ENCODE data around the gene SFT2D1. TPM values are rescaled to one million over a fixed set of nuclear protein-coding genes. Genes with fewer than 3 reads are reported as not detected.

The SFT2D1 gene
- total RNA-seq, 1 experiment from 2014 or later, result 119 TPM

- Histone ChIP-seq H3K36me3 (ENCODE audit: insufficient read depth, low read length) (peaks cover 24% of the 10 kb centered on the region; the same call in 1 of the 2 replicates), H3K9ac (ENCODE audit: low read length) (no peak overlapping the region), H3K4me2 (ENCODE audit: low read depth, low read length, poor library complexity, severe bottlenecking) (no peak overlapping the region), H3K4me1 (ENCODE audit: low read length) (peaks cover 32% of the 10 kb centered on the region), H3K27ac (ENCODE audit: low read length) (no peak overlapping the region), H3K4me3 (ENCODE audit: low read length) (no peak overlapping the region), H4K20me1 (ENCODE audit: insufficient read depth, low read depth, low read length) (peaks cover 11% of the 10 kb centered on the region; the same call in 1 of the 2 replicates), H3K9me3 (ENCODE audit: low read length) (no peaks in the 10 kb centered on the region), H2AFZ (ENCODE audit: low read length) (no peak overlapping the region), H3K79me2 (ENCODE audit: low read length) (peaks cover 92% of the 10 kb centered on the region), H3K9me2 (replicated peaks; ENCODE audit: insufficient read depth, low read length) (no peaks in the 10 kb centered on the region), H3K27me3 (ENCODE audit: low read length) (no peaks in the 10 kb centered on the region)
- no peak for DNase-seq
Observed at GRCh38 chr6:166330612-166331011, 11.7 kb downstream of the SFT2D1 start.

- Histone ChIP-seq H3K4me2 (ENCODE audit: low read depth, low read length, poor library complexity, severe bottlenecking) (no peak overlapping the region), H3K27me3 (ENCODE audit: low read length) (no peaks in the 10 kb centered on the region), H4K20me1 (ENCODE audit: insufficient read depth, low read depth, low read length) (0 out of 2 replicates have a peak, but pooled peaks cover 5% of the 10 kb centered on the region), H3K79me2 (ENCODE audit: low read length) (peaks cover 49% of the 10 kb centered on the region), H3K4me1 (ENCODE audit: low read length) (0 out of 2 replicates have a peak, but pooled peaks cover 3% of the 10 kb centered on the region), H3K9me3 (ENCODE audit: low read length) (no peaks in the 10 kb centered on the region), H3K4me3 (ENCODE audit: low read length) (no peak overlapping the region), H2AFZ (ENCODE audit: low read length) (no peak overlapping the region), H3K36me3 (ENCODE audit: insufficient read depth, low read length) (peaks cover 45% of the 10 kb centered on the region), H3K27ac (ENCODE audit: low read length) (no peak overlapping the region), H3K9me2 (replicated peaks; ENCODE audit: insufficient read depth, low read length) (no peaks in the 10 kb centered on the region), H3K9ac (ENCODE audit: low read length) (no peak overlapping the region)
- no peak for DNase-seq
Observed at GRCh38 chr6:166325383-166326042, 16.8 kb downstream of the SFT2D1 start.

- Histone ChIP-seq H3K9me3 (ENCODE audit: low read length) (no peaks in the 10 kb centered on the region), H3K9me2 (replicated peaks; ENCODE audit: insufficient read depth, low read length) (no peaks in the 10 kb centered on the region), H3K4me2 (ENCODE audit: low read depth, low read length, poor library complexity, severe bottlenecking) (no peak overlapping the region), H2AFZ (ENCODE audit: low read length) (no peak overlapping the region), H3K27me3 (ENCODE audit: low read length) (no peaks in the 10 kb centered on the region), H3K36me3 (ENCODE audit: insufficient read depth, low read length) (peaks cover 44% of the 10 kb centered on the region), H3K9ac (ENCODE audit: low read length) (no peak overlapping the region), H3K4me3 (ENCODE audit: low read length) (no peak overlapping the region), H3K4me1 (ENCODE audit: low read length) (0 out of 2 replicates have a peak, but pooled peaks cover 3% of the 10 kb centered on the region), H4K20me1 (ENCODE audit: insufficient read depth, low read depth, low read length) (0 out of 2 replicates have a peak, but pooled peaks cover under 1% of the 10 kb centered on the region), H3K79me2 (ENCODE audit: low read length) (peaks cover 28% of the 10 kb centered on the region), H3K27ac (ENCODE audit: low read length) (no peak overlapping the region)
- no peak for DNase-seq
Observed at GRCh38 chr6:166323395-166323794, 18.9 kb downstream of the SFT2D1 start.

- Histone ChIP-seq H3K9me2 (replicated peaks; ENCODE audit: insufficient read depth, low read length) (no peaks in the 10 kb centered on the region), H3K4me1 (ENCODE audit: low read length) (no peaks in the 10 kb centered on the region), H3K4me2 (ENCODE audit: low read depth, low read length, poor library complexity, severe bottlenecking) (no peak overlapping the region), H4K20me1 (ENCODE audit: insufficient read depth, low read depth, low read length) (no peaks in the 10 kb centered on the region), H3K9me3 (ENCODE audit: low read length) (no peaks in the 10 kb centered on the region), H3K4me3 (ENCODE audit: low read length) (no peak overlapping the region), H3K79me2 (ENCODE audit: low read length) (no peaks in the 10 kb centered on the region), H3K27ac (ENCODE audit: low read length) (no peak overlapping the region), H3K36me3 (ENCODE audit: insufficient read depth, low read length) (peaks cover 13% of the 10 kb centered on the region), H3K9ac (ENCODE audit: low read length) (no peak overlapping the region), H3K27me3 (ENCODE audit: low read length) (no peaks in the 10 kb centered on the region), H2AFZ (ENCODE audit: low read length) (no peak overlapping the region)
- no peak for DNase-seq
Observed at GRCh38 chr6:166318649-166319600, 23.4 kb downstream of the SFT2D1 start.

GRCh38 chr6:166318227-166318626, 24.1 kb downstream of the SFT2D1 start:
- Histone ChIP-seq H3K27me3 (ENCODE audit: low read length) (no peaks in the 10 kb centered on the region), H3K27ac (ENCODE audit: low read length) (no peak overlapping the region), H3K9me3 (ENCODE audit: low read length) (no peaks in the 10 kb centered on the region), H3K9me2 (replicated peaks; ENCODE audit: insufficient read depth, low read length) (no peaks in the 10 kb centered on the region), H3K79me2 (ENCODE audit: low read length) (no peaks in the 10 kb centered on the region), H3K36me3 (ENCODE audit: insufficient read depth, low read length) (peaks cover 12% of the 10 kb centered on the region), H2AFZ (ENCODE audit: low read length) (no peak overlapping the region), H3K4me3 (ENCODE audit: low read length) (no peak overlapping the region), H3K9ac (ENCODE audit: low read length) (no peak overlapping the region), H3K4me1 (ENCODE audit: low read length) (no peaks in the 10 kb centered on the region), H4K20me1 (ENCODE audit: insufficient read depth, low read depth, low read length) (no peaks in the 10 kb centered on the region), H3K4me2 (ENCODE audit: low read depth, low read length, poor library complexity, severe bottlenecking) (no peak overlapping the region)
- no peak for DNase-seq

- Histone ChIP-seq H3K36me3 (ENCODE audit: insufficient read depth, low read length) (peaks cover 8% of the 10 kb centered on the region), H3K4me1 (ENCODE audit: low read length) (0 out of 2 replicates have a peak, but pooled peaks cover 3% of the 10 kb centered on the region), H2AFZ (ENCODE audit: low read length) (no peak overlapping the region), H3K9ac (ENCODE audit: low read length) (no peak overlapping the region), H3K4me2 (ENCODE audit: low read depth, low read length, poor library complexity, severe bottlenecking) (no peak overlapping the region), H3K9me2 (replicated peaks; ENCODE audit: insufficient read depth, low read length) (no peaks in the 10 kb centered on the region), H3K9me3 (ENCODE audit: low read length) (no peaks in the 10 kb centered on the region), H3K27ac (ENCODE audit: low read length) (no peak overlapping the region), H3K79me2 (ENCODE audit: low read length) (no peaks in the 10 kb centered on the region), H3K27me3 (ENCODE audit: low read length) (no peaks in the 10 kb centered on the region), H3K4me3 (ENCODE audit: low read length) (no peak overlapping the region), H4K20me1 (ENCODE audit: insufficient read depth, low read depth, low read length) (no peaks in the 10 kb centered on the region)
- DNase-seq, result no peak
Observed at GRCh38 chr6:166317261-166318212, 24.8 kb downstream of the SFT2D1 start.

GRCh38 chr6:166315436-166315835, 26.9 kb downstream of the SFT2D1 start:
- Histone ChIP-seq H3K27me3 (ENCODE audit: low read length) (no peaks in the 10 kb centered on the region), H3K9me2 (replicated peaks; ENCODE audit: insufficient read depth, low read length) (no peaks in the 10 kb centered on the region), H3K4me2 (ENCODE audit: low read depth, low read length, poor library complexity, severe bottlenecking) (no peak overlapping the region), H3K4me1 (ENCODE audit: low read length) (0 out of 2 replicates have a peak, but pooled peaks cover 3% of the 10 kb centered on the region), H3K79me2 (ENCODE audit: low read length) (no peaks in the 10 kb centered on the region), H3K9me3 (ENCODE audit: low read length) (no peaks in the 10 kb centered on the region), H3K9ac (ENCODE audit: low read length) (no peak overlapping the region), H3K36me3 (ENCODE audit: insufficient read depth, low read length) (peaks cover 5% of the 10 kb centered on the region; the same call in 1 of the 2 replicates), H4K20me1 (ENCODE audit: insufficient read depth, low read depth, low read length) (no peaks in the 10 kb centered on the region), H3K27ac (ENCODE audit: low read length) (no peak overlapping the region), H2AFZ (ENCODE audit: low read length) (no peak overlapping the region), H3K4me3 (ENCODE audit: low read length) (no peak overlapping the region)
- no peak for DNase-seq

Measured in Karpas-422 (cell line).